GM04503 (cell line): ENCODE measurements around the gene GDA.

ENCODE experiments used
- DNase-seq: peaks from one replicate; pipeline ENCODE4 v3.0.0-alpha.2; 2012; ENCODE audit warnings: low read depth

The GDA gene

DNA sequence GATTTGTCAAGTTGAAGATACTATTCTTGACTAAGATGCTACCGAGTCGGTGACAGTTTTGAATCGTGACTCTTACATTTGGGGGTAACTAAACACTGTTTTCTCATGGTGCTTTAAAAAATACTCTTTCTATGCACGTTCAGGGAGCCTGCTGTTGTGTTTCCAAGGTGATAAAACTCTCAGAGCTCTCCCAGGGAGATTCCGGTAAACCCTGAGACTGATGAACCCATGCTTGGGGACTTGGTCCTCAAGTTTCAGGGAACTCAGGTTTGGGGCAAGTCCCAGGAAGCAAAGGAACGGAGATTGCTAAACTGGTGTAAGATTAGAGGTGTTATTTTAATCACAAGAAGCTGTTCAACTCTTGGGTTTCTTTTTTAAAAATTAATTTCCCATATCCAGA lies 1.4 kb downstream of the GDA start:
- DNase-seq, result no peak

DNA sequence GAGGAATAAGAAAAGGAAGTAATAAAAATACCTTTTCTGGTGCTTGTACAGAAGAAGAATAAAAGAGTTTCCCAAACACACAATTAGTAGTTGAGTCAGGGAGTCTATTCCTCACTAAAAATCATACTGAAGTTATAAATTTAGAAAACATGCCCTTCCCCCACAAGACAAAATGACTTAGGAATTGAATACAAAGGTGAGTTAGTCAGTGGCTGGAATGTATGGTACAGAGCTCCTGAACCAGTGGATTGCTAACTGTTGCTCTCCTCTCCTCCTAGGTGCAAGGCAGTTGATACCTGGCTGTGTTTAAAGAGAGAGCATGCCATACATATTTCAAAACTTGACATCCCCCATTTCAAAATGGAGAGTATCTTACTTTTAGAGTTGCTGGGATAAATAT lies 1.9 kb downstream of the GDA start:
- no peak for DNase-seq

DNA sequence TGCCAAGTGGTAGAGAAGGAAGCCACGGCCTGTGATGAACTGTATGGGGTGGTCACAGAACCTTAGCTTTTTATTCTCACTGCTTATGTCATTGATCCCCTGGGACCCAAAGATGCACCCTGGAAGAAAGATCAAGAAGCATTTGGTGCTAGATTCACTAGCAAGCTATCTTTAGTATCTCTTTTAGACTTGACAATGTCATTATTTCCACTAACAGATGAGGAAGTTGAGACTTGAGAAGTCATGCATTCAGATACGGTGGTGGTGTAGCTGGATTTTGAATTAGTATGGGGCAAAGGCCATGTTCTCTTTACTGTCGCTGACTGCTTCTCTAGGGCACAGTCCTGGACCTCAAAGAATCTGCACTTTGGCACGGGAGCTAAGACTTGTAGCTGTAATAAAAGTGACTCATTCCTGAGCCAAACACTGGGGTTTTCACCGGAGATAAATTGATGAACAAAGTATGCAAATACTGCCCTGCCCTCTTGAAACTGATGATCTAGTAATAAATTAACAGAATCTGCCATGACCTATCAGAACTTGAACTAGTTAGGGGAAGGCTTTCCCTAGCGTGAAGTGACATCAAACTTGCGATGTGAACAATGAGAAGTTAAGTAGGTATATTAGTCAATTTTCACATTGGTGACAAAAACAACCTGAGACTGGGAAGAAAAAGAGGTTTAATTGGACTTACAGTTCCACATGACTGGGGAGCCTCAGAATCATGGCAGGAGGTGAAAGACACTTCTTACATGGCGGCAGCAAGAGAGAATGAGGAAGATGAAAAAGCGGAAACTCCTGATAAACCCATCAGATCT lies 5.4 kb downstream of the GDA start:
- DNase-seq, result no peak

DNA sequence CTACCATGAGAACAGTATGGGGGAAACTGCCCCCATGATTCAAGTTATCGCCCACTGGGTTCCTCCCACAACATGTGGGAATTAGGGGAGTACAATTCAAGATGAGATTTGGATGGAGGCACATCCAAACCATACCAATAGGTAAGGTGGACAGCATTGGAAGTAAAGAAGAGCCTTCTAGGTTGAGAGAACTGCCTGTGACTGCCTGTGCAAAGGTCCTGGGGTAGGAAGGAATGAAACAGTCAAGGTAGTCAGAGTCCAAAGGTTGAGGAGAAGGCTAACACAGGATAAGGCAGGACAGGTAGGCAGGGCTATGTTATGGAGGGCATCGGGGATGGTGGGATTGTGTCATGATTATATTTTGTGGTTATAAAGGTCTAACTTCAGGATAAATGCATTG lies 6.1 kb downstream of the GDA start:
- DNase-seq, result no peak

DNA sequence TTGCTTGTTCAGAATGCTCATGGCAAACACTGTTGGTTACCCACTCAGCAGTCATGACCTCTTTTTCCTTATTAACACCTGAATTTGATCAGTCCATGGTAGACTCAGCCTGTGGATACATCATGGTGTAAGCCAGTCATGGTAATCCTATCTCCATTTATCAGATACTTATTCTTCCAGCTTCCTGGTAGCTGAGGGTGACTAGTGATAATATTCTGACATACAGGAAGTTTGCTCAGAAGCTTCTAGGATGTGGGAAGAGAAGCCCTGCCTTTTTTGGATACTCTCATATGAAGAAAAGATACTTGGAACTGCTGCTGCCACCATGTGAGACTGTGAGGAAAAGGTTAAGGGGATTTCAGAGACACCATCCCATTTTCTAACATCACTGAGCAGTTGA lies 7.3 kb downstream of the GDA start:
- no peak for DNase-seq

DNA sequence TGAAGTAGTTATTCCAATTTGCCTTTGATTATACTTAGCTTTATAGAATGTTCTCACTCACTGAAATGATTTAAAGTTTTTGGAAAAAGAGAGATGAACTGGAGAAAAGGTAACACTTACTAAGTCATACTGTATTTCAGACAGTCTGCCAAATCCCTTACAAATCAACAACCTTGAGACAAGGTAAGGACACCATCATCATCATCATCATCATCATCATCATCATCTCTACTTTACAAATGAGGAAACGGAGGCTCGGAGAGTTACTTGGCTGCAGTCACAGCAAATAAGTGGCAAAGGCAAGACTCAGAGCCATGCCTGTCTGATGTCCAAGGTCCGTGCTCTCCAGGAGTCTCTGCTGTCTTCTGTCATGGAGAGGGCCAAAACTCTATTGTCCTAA lies 9.4 kb downstream of the GDA start:
- no peak for DNase-seq

DNA sequence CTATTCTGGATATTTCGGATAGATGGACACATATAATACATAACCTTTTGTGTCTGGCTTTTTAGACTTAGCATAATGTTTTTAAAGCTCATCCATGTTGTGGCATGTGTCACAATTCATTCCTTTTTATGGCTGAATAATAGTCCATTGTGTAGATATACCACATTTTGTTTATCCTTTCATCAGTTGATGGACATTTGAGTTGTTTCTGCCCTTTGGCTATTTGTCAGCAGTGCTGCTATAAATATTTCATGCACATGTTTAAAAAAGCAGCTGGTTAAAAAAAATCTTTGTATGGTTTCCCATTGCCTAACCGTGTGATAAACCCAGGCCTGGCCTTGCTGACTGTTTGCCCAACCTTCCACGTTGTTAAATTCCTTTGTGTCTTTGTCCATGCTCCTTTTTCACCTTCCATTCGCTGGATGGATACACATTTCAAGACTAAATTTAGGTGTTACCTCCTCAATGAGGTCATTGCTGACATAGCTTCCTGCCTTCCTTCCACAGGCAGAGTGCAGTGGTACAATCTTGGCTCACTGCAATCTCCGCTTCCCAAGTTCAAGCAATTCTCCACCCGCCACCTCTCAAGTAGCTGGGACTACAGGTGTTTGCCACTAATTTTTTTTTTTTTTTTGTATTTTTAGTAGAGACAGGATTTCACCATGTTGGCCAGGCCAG lies 11.3 kb downstream of the GDA start:
- DNase-seq, result no peak

DNA sequence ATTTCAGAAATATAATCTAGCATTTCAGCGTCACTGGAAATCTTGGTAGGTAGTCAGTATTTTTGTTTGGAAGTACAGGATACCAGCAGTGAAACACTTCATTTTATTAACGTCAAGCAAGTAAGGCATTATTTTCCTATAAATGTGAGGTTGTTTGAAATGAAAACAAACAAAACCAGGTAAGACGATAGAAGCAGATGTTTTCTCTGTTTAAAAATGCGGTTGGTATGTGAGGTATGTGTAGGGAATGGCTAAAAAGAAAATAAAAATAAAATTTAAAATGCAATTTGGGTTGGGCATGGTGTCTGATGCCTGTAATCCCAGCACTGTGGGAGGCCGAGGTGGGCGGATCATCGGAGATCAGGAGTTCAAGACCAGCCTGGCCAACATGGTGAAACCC lies 16.1 kb downstream of the GDA start:
- DNase-seq, result no peak

DNA sequence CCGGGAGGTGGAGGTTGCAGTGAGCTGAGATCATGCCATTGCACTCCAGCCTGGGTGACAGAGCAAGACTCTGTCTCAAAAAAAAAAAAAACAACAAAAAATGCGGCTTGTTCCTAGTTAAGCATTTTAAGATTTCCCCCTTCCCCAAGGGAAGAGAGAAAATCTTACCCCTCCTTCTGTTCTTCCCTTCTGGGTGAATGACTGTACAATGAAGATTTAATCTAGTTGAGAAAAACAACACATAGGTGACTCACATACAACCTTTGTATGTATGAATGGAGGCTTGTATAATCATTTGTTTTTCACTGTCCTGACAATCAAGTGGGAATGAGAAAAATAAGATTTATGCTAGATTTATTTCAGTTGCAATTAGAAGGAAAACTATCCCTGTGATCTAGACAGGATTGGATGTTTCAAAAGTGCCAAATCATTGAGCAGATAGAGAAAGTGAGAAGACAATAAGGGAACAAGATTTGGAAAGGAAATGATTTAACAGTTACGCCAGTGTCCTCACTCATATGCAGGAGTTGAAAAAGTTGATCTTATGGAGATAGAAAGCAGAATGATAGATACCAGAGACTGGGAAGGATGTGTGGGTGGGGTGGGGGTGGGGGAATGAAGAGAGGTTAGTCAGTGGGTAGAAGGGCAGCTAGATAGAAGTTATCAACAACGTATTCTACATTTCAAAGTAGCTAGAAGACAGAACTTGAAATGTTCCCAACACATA lies 16.7 kb downstream of the GDA start:
- no peak for DNase-seq

DNA sequence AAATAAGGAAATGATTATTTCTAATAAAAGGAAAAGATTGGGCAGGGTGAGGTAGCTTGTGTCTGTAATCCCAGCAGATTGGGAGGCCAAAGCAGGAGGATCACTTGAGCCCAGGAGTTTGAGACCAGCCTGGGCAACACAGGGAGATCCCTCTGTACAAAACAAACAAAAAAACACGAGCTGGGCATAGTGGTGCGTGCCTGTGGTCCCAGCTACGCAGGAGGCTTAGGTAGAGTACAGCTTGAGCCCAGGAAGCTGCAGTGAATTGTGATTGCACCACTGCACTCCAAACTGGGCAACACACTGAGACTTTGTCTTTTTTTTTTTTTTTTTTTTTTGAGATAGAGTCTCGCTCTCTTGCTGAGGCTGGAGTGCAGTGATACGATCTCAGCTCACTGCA lies 18.8 kb downstream of the GDA start:
- DNase-seq, result no peak

DNA sequence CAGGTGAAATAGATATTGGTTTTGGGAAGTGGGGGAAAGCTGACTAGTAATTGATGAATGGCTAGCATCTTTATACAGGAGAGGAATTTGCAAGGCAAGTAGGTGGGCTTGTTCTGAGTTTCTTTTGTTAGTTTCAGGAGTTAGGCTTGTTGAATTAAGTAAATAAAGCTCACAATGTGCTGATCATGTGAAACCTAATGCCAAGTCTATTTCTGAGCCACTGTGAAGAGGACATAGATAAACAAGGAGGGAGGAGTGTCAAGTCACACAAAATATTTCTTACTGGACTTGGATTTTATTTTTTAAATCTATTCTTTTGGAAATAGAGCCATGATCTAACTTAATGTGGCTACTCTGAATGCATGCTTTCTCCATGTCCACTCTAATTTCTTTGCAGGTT lies 19.9 kb downstream of the GDA start:
- DNase-seq, result no peak

DNA sequence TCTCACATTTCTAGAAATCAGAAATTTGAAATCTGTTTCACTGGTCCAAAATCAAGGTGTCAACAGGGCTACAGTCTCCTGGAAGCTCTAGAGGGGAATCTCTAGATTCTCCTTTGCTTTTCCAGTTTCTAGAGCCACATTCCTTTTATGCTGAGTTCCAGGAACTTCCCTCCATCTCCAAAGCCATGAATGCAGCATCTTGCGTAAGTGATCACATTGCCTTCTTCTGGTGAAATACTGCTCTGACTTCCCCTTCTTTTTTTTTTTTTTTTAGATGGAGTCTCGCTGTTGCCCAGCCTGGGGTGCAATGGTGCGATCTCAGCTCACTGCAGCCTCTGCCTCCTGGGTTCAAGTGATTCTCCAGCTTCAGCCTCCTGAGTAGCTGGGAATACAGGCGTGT lies 23.8 kb downstream of the GDA start:
- DNase-seq, result no peak

DNA sequence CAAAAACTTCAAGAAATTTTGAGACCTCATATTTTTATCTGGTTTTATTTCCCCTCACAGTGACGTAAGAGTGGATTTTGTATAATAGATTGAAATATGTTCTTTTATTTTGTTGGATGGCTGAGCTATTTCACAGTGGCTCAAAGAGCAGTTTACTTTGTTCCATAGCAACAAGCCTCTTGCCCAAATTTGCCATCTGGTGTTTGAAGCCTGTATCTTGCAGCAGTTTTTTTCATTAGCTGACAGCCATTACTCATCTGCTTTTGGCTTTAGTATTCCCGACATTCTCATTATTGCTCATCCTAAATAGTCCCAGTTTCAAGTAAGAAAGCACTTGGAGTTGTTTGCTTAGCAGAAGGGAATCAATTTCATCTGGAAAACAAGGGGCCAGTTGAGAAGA lies 36.3 kb downstream of the GDA start:
- no peak for DNase-seq

DNA sequence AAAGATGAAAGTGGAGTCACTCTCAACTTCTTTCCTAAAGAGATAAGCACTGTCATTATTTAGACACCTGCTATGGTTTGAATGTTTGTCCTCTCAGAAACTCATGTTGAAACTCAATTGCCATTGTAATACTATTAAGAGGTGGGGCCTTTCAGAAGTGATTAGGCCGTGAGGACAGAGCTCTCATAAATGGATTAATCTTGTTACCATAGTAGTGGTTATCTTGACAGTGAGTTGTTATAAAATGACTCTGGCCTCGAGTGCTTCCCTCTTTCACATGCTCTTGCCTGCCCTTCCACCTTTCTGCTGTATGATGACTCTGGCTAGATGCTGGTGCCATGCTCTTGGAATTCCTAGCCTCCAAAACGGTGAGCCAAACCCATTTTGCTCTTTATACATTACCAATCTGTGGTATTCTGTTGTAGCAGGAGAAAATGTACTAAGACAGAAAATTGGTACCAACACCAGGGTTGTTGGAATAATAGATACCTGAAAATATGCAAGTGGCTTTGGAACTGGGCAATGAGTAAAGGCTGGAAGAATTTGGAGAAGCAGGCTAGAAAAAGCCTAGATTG lies 38.0 kb downstream of the GDA start:
- no peak for DNase-seq

DNA sequence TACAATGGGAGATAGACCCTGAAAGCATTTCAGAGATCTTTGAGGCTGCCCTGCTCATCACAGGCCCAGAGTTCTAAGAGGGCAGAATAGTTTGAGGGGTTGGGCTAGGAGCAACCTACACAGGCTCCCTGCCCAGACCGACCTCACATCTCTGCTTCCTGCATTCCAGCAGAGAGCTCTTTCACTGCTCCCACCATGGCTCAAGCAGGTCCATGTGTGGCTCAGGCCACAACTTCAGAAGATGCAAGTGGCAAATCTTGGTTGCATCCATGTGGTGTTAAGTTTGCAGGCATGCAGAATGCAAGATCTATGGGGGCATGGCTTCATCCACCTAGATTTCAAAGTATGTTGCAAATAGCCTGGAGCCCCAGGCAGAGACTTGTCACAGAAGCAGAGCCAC lies 39.0 kb downstream of the GDA start:
- DNase-seq, result no peak

DNA sequence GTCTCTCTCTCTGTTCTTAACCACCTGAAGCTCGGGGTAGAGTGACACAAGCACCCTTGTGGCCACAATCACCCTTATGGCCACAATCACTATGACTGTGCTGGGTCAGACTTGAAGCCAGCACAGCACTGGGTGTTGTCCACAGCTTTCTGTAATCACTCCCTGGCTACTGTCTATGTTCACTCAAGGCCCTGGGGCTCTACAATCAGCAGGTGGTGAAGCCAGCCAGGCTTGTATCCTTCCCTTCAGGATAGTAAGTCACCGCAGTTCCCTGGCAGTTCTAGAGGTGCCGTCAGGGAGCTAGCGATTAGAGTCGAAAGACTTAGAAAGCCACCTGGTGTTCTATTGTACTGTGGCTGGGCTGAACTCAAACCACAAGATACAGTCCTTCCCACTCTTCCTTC lies 44.2 kb downstream of the GDA start:
- no peak for DNase-seq

DNA sequence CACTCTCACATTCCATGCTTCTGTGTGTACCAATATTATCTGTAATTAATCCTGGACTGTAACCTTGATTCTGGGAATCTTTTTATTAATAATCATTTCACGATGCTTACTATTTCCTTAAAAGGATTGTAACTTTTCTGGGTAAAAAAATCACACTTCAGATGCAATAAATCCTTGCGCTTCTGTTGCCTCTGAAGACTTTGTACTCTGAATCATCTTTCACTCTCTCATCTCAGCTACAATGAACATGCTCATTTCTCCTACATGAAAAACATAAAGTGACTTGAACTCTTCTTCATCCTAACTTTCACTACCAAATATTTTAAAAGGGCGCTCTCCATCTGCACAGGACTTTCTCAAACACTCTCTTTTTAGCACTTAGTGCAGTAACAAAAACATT lies 50.0 kb downstream of the GDA start:
- DNase-seq, result no peak

DNA sequence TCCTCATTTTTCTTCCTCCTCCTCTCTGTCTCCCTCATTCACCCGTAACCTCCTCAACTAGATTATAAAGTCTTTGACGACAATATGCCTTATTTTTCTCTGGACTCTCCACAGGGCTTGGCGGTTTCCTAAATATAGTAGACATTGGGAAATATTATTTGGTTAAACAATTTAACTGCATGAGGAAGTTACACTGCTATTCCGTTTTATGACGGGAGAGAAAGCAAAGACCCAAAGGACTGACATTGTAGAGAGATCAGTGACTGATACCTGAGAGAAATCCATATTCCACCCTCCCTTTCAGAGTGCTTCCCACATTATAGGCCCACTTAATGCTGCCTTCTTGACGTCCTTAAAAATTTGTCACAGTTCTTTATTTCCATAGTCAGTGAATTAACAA lies 51.2 kb downstream of the GDA start:
- no peak for DNase-seq

DNA sequence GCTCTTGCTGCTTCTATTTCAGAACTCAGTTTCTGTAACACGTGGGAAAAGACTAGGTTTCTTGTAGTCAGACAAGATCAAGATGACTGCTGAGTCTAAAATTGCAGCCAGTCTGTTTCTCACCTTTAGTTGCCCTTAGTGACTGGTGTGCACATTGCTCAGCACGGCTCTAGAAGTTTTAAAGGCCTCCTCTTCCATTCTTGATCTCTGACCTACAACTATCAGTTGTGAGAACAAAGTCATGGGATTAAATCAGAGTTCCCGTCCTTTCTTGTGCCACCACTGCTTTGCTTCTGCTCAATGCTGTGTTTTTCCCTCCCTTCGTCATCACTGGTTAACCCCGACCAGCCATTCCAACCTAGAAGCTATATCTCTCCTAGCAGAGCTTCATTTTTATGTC lies 52.8 kb downstream of the GDA start:
- DNase-seq, result no peak

DNA sequence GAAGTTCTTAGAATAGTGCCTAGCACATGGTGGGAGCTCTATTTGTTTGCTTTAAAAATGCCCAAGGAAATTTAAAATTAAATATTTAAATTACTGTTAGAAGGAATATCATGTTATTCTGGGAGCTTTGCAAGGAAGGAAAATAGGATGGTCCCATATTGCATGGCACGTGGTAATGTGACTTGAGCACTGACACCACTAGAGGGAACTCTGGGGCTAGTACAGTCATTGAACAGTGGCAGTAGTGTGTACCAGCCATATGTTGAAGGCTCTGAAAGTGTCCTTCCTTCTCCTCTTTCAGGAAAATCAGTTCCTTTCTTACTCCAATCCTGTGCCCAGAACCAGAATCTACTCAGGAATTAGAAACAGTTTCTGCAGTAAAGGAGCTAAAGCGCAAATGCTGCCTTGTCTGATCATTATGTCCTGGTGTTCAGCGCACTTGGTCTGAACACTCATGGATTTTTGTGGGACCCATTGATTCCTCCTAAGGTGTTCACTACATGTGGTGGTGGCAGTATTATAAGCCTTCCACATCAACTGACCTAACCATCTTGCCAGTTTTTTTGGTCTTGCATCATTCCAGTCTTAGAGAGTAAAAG lies 54.1 kb downstream of the GDA start:
- DNase-seq, result no peak

DNA sequence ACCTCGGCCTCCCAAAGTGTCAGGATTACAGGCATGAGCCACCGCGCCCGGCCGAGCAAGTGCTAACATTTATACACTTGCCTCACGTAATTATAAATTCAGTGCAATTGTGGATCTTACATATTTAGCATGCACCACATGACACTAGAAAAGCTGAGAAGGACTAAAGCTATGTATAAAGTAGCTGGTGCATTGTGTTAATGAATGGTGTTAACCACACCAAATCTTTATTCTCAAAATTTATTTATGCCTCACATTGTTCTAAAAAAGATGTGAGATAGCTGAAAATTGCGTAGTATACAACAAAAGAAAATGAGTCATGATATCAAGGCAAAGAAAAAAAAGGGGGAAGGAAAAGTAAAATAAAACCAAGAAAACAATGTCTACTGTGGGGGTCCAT lies 54.8 kb downstream of the GDA start:
- no peak for DNase-seq

DNA sequence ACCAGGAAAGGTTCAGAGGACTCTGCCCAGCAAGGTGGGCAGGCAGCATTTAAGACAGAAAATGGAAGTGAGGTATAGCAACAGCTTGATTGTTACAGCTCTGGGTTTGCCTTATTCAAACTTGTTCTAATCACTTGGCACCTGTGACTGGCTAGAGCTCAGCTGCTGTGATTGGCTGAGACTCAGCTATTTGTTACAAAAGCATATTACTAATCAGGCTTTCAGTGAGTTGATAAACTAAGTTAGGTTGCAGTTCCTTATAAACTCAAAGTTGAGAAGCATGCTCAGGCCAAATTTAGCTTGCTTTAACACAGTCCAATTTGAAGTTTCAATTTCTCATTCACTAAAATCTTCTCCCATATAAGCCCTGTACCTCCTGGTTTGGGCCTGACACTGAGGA lies 56.3 kb downstream of the GDA start:
- no peak for DNase-seq

DNA sequence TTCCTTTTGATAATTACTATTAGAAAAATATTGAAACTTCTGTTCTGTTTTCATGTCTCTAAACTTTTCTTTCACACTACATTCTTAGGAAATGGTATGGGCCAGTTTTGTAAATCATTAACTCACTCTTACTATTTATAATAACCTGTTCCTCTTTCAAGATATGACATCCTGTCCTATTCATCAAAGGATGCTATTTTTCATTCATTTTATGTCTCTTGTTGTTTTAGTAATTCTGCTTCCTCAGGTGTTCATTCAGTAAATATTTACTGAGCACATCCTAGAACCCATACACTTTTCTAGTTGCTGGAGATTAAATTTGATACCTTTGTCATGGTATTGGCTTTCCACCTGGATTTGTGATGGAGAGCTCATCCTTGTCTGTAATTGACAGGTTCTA lies 58.0 kb downstream of the GDA start:
- DNase-seq, result no peak
